ENCODE data around the gene TEPSIN. TPM values are rescaled to one million over a fixed set of nuclear protein-coding genes. Genes with fewer than 3 reads are reported as not detected.

Gene TEPSIN
- total RNA-seq, 4 donors from 2014 or later, result 19.5 to 31.6 (median 23.5) TPM

GRCh38 chr17:81242421-81243332 lies 3.8 kb upstream of the TEPSIN start:
- TF ChIP-seq CTCF (IDR thresholded peaks at IDR 0.05) (no peak), POLR2A (IDR thresholded peaks at IDR 0.05; ENCODE audit: low read depth) (no peak), EP300 (IDR thresholded peaks at IDR 0.05) (no peak), POLR2AphosphoS5 (IDR thresholded peaks at IDR 0.05) (no peak)
- Histone ChIP-seq H3K4me1 (peaks cover 13 to 37% (median 31%) of the 10 kb centered on the region in 4 donors), H3K27ac (replicated peaks in 1 of 4) (no peak overlapping the region), H3K36me3 (peaks cover 0 to 28% (median 18%) of the 10 kb centered on the region in 4 donors), H3K27me3 (no peaks in the 10 kb centered on the region), H3K4me3 (no peak overlapping the region), H3K9me3 (no peaks in the 10 kb centered on the region)
- intact Hi-C loops (cut with DNase I), result no loop called here
- 85% methylated on average over 27 of the region's 33 CpGs for WGBS
- no peak for DNase-seq (ENCODE audit: extremely low spot score)

- H3K4me3 ChIP-seq, result no peak overlapping the region
- no peak for DNase-seq (ENCODE audit: extremely low spot score)
- WGBS, result 69% methylated on average over 16 of the region's 26 CpGs
- H3K9me3 ChIP-seq, result no peaks in the 10 kb centered on the region
- no peaks in the 10 kb centered on the region for H3K27me3 ChIP-seq
- H3K27ac ChIP-seq (replicated peaks in 1 of 4), result peak overlapping the region in 1 of 4 donors; percentile 18
- TF ChIP-seq POLR2A (IDR thresholded peaks at IDR 0.05; ENCODE audit: low read depth), result no peak
- peak; percentile 69 to 84 (median 70) for TF ChIP-seq CTCF (IDR thresholded peaks at IDR 0.05)
- H3K4me1 ChIP-seq, result peaks cover 18 to 46% (median 40%) of the 10 kb centered on the region in 4 donors
- intact Hi-C loops (cut with DNase I), result loop anchor here (1.0 kb wide), 1 partner anchor 100 kb away; no protein-coding TSS in a partner anchor
- peaks cover 0 to 28% (median 17%) of the 10 kb centered on the region in 4 donors for H3K36me3 ChIP-seq
Observed at GRCh38 chr17:81241648-81242420, 3.0 kb upstream of the TEPSIN start.

GRCh38 chr17:81241203-81241602 lies 2.3 kb upstream of the TEPSIN start:
- H3K27ac ChIP-seq (replicated peaks in 1 of 4), result peak overlapping the region in 1 of 4 donors; percentile 18
- no peak for TF ChIP-seq POLR2A (IDR thresholded peaks at IDR 0.05; ENCODE audit: low read depth)
- peaks cover 18 to 52% (median 46%) of the 10 kb centered on the region in 4 donors for H3K4me1 ChIP-seq
- intact Hi-C loops (cut with DNase I), result loop anchor here (1.0 kb wide), 1 partner anchor 99 kb away; no protein-coding TSS in a partner anchor
- no peak for DNase-seq (ENCODE audit: extremely low spot score)
- no peaks in the 10 kb centered on the region for H3K27me3 ChIP-seq
- 73% methylated on average over 10 of the region's 10 CpGs for WGBS
- no peak overlapping the region for H3K4me3 ChIP-seq
- no peaks in the 10 kb centered on the region for H3K9me3 ChIP-seq
- H3K36me3 ChIP-seq, result peaks cover 0 to 28% (median 19%) of the 10 kb centered on the region in 4 donors

- peaks cover 0 to 28% (median 20%) of the 10 kb centered on the region in 4 donors for H3K36me3 ChIP-seq
- intact Hi-C loops (cut with DNase I), result loop anchor here (1.0 kb wide), 1 partner anchor 98 kb away; no protein-coding TSS in a partner anchor
- H3K4me3 ChIP-seq, result peak overlapping the region in 1 of 4 donors; percentile 99
- TF ChIP-seq CTCF (IDR thresholded peaks at IDR 0.05), result no peak
- TF ChIP-seq EP300 (IDR thresholded peaks at IDR 0.05), result no peak
- TF ChIP-seq POLR2AphosphoS5 (IDR thresholded peaks at IDR 0.05), result no peak
- no peak for TF ChIP-seq POLR2A (IDR thresholded peaks at IDR 0.05; ENCODE audit: low read depth)
- 73% methylated on average over 8 of the region's 8 CpGs for WGBS
- H3K27me3 ChIP-seq, result no peaks in the 10 kb centered on the region
- peaks cover 18 to 56% (median 50%) of the 10 kb centered on the region in 4 donors for H3K4me1 ChIP-seq
- no peak for DNase-seq (ENCODE audit: extremely low spot score)
- H3K27ac ChIP-seq (replicated peaks in 1 of 4), result no peak overlapping the region
- no peaks in the 10 kb centered on the region for H3K9me3 ChIP-seq
Observed at GRCh38 chr17:81240761-81241160, 1.9 kb upstream of the TEPSIN start.

All from esophagus muscularis mucosa (tissue), 4 donors.